AG08395 (cell line): ENCODE data around the gene SMIM31.

Experiments
- DNase-seq: peaks from one replicate; pipeline ENCODE4 v3.0.0; 2012; ENCODE audit warnings: mixed read lengths, low spot score

SMIM31 gene

GRCh38 chr4:164753873-164754488 is at the start of gene SMIM31:
Gene SMIM31 (plus strand): TSS chr4:164754131. CDS start chr4:164770444, 16,313 bp downstream.
- no peak for DNase-seq

- DNase-seq = no peak
These were observed 47.3 kb upstream of the SMIM31 start for GRCh38 chr4:164706675-164707074.

- peak; percentile 8 for DNase-seq
These were observed 37.0 kb upstream of the SMIM31 start for GRCh38 chr4:164716901-164717300.

- DNase-seq = no peak
These were observed 35.1 kb upstream of the SMIM31 start for GRCh38 chr4:164718827-164719226.

GRCh38 chr4:164725066-164725465 is 28.9 kb upstream of the SMIM31 start:
- DNase-seq = no peak

GRCh38 chr4:164730705-164731393 is 23.1 kb upstream of the SMIM31 start:
- DNase-seq = no peak

- peak; percentile 65 for DNase-seq
These were observed 22.0 kb upstream of the SMIM31 start for GRCh38 chr4:164731827-164732474.

- no peak for DNase-seq
These were observed 19.4 kb upstream of the SMIM31 start for GRCh38 chr4:164734484-164734883.

GRCh38 chr4:164748375-164748774 is 5.6 kb upstream of the SMIM31 start:
- peak; percentile 21 for DNase-seq

GRCh38 chr4:164755432-164755831 is 1.5 kb downstream of the SMIM31 start:
- DNase-seq = no peak

GRCh38 chr4:164756686-164757085 is 2.8 kb downstream of the SMIM31 start:
- no peak for DNase-seq

- DNase-seq = no peak
These were observed 7.3 kb downstream of the SMIM31 start for GRCh38 chr4:164761241-164761640.

GRCh38 chr4:164761746-164762275 is 7.9 kb downstream of the SMIM31 start:
- no peak for DNase-seq

- DNase-seq = no peak
These were observed 11.2 kb downstream of the SMIM31 start for GRCh38 chr4:164765096-164765495.

- no peak for DNase-seq
These were observed 11.9 kb downstream of the SMIM31 start for GRCh38 chr4:164765833-164766232.

GRCh38 chr4:164768516-164768915 is 14.6 kb downstream of the SMIM31 start:
- peak; percentile 12 for DNase-seq

GRCh38 chr4:164770010-164770724 is 16.2 kb downstream of the SMIM31 start:
- DNase-seq = no peak

- peak; percentile 33 for DNase-seq
These were observed 17.2 kb downstream of the SMIM31 start for GRCh38 chr4:164771088-164771487.

GRCh38 chr4:164772076-164772475 is 18.1 kb downstream of the SMIM31 start:
- no peak for DNase-seq

- peak; percentile 64 for DNase-seq
These were observed 25.1 kb downstream of the SMIM31 start for GRCh38 chr4:164779080-164779479.

- DNase-seq = peak; percentile 64
These were observed 25.9 kb downstream of the SMIM31 start for GRCh38 chr4:164779811-164780216.

- DNase-seq = no peak
These were observed 26.9 kb downstream of the SMIM31 start for GRCh38 chr4:164780839-164781238.
